IMR-90 (cell line): ENCODE measurements around the gene RPS27L. TPM values are rescaled to one million over a fixed set of nuclear protein-coding genes. Genes with fewer than 3 reads are reported as not detected.

ENCODE experiments used
- ATAC-seq: fragments of 200-7000 bp; cut with Tn5 transposase; 2 replicates; pipeline ENCODE4 v1.9.1; 2020; ENCODE audit warnings: low read depth, mild to moderate bottlenecking, moderate library complexity
- BruUV-seq: library from RNA; stranded (reverse); fragments of 400-500 nt; replicated peaks from 2 replicates; lab custom pipeline; 2021; lab: Mats Ljungman, UMichigan
- CTCF ChIA-PET: fragments of 300-600 bp; formaldehyde crosslinking; extraction: SDS; loops from one replicate; lab custom pipeline; 2021; ENCODE audit warnings: antibody characterized with exemption; lab: Yijun Ruan, JAX
- POLR2A ChIA-PET: fragments of 300-600 bp; sonication (Branson Sonifier 250); formaldehyde crosslinking; loops from one replicate; lab custom pipeline; 2022; ENCODE audit warnings: antibody characterized with exemption; ENCODE audit not compliant: unreplicated experiment; lab: Charles Lee
- DNase-seq: peaks from one replicate; pipeline ENCODE4 v3.0.0; 2013
- H2AFZ ChIP-seq: replicated peaks from 2 replicates; pipeline ENCODE3; 2013; ENCODE audit warnings: low read length, mild to moderate bottlenecking; ENCODE audit not compliant: poor library complexity
- H2AK5ac ChIP-seq: 2 replicates; pipeline ENCODE4 v1.6.1; 2013; ENCODE audit warnings: low read depth, low read length, inconsistent platforms
- H2AK9ac ChIP-seq: replicated peaks from 2 replicates; pipeline ENCODE3; 2013; ENCODE audit warnings: mild to moderate bottlenecking, low read depth, low read length, moderate library complexity; ENCODE audit not compliant: poor library complexity
- H2BK120ac ChIP-seq: 2 replicates; pipeline ENCODE4 v1.6.1; 2013; ENCODE audit warnings: low read depth, low read length, inconsistent platforms
- H2BK15ac ChIP-seq: 3 replicates; pipeline ENCODE4 v1.6.1; 2013; ENCODE audit warnings: low read depth, low read length, inconsistent platforms
- H2BK20ac ChIP-seq: 2 replicates; pipeline ENCODE4 v1.6.1; 2013; ENCODE audit warnings: low read depth, mild to moderate bottlenecking, inconsistent platforms, low read length, moderate library complexity
- H2BK5ac ChIP-seq: 2 replicates; pipeline ENCODE4 v1.6.1; 2013; ENCODE audit warnings: mild to moderate bottlenecking, low read depth, low read length, inconsistent platforms; ENCODE audit not compliant: poor library complexity, severe bottlenecking
- H3K14ac ChIP-seq: replicated peaks from 2 replicates; pipeline ENCODE4 v1.6.1; 2013; ENCODE audit warnings: low read depth, low read length, inconsistent platforms
- H3K18ac ChIP-seq: 2 replicates; pipeline ENCODE4 v1.6.1; 2013; ENCODE audit warnings: low read depth, low read length, control low read depth
- H3K23ac ChIP-seq: 2 replicates; pipeline ENCODE4 v1.6.1; 2013; ENCODE audit warnings: low read depth, low read length, inconsistent platforms
- H3K27ac ChIP-seq: 2 replicates; pipeline ENCODE4 v1.5.1; 2013; ENCODE audit warnings: mild to moderate bottlenecking, control low read depth, low read length; ENCODE audit not compliant: insufficient read depth
- H3K27me3 ChIP-seq: 2 replicates; pipeline ENCODE4 v1.6.1; 2013; ENCODE audit warnings: low read length; ENCODE audit not compliant: control insufficient read depth, insufficient read depth
- H3K36me3 ChIP-seq: 2 replicates; pipeline ENCODE4 v1.6.1; 2013; ENCODE audit warnings: low read length, mixed read lengths; ENCODE audit not compliant: control insufficient read depth, insufficient read depth
- H3K4ac ChIP-seq: 2 replicates; pipeline ENCODE4 v1.6.1; 2013; ENCODE audit warnings: low read depth, low read length, inconsistent platforms
- H3K4me1 ChIP-seq: 2 replicates; pipeline ENCODE4 v1.6.1; 2013; ENCODE audit warnings: low read length, mixed read lengths; ENCODE audit not compliant: control insufficient read depth, insufficient read depth
- H3K4me2 ChIP-seq: 2 replicates; pipeline ENCODE4 v1.6.1; 2013; ENCODE audit warnings: low read depth, mild to moderate bottlenecking, control low read depth, low read length, moderate library complexity
- H3K4me3 ChIP-seq: 2 replicates; pipeline ENCODE4 v1.5.1; 2013; ENCODE audit warnings: low read depth, mild to moderate bottlenecking, control low read depth, low read length, moderate library complexity; ENCODE audit not compliant: insufficient read depth
- H3K56ac ChIP-seq: 2 replicates; pipeline ENCODE4 v1.6.1; 2013; ENCODE audit warnings: low read length, inconsistent platforms; ENCODE audit not compliant: insufficient read depth; ENCODE audit errors: extremely low read depth
- H3K79me1 ChIP-seq, 2 experiments: 2 replicates each; pipeline ENCODE4 v1.6.1; 2013; ENCODE audit warnings: low read length in 2 of 2, inconsistent platforms in 1 of 2, low read depth in 1 of 2
- H3K9ac ChIP-seq: 2 replicates; pipeline ENCODE4 v1.6.1; 2013; ENCODE audit warnings: low read depth, low read length, control low read depth
- H3K9me1 ChIP-seq: 2 replicates; pipeline ENCODE4 v1.6.1; 2013; ENCODE audit warnings: low read length, inconsistent platforms; ENCODE audit not compliant: insufficient read depth
- H3K9me3 ChIP-seq: 2 replicates; pipeline ENCODE4 v1.6.1; 2013; ENCODE audit warnings: low read length; ENCODE audit not compliant: control insufficient read depth, insufficient read depth
- H4K20me1 ChIP-seq: 2 replicates; pipeline ENCODE4 v1.6.1; 2013; ENCODE audit warnings: low read length, inconsistent platforms; ENCODE audit not compliant: insufficient read depth
- H4K5ac ChIP-seq: 2 replicates; pipeline ENCODE4 v1.6.1; 2013; ENCODE audit warnings: mild to moderate bottlenecking, low read depth, low read length, control low read depth
- H4K8ac ChIP-seq, 2 experiments: 2 replicates each; pipeline ENCODE4 v1.6.1; 2013; ENCODE audit warnings: low read depth in 2 of 2, low read length in 2 of 2, control low read depth in 1 of 2, inconsistent platforms in 1 of 2
- H4K91ac ChIP-seq: 2 replicates; pipeline ENCODE4 v1.6.1; 2013; ENCODE audit warnings: low read depth, low read length, inconsistent platforms; ENCODE audit not compliant: insufficient read depth
- BHLHE40 ChIP-seq: fragments of 150-350 bp; IDR thresholded peaks from 2 replicates; pipeline ENCODE4 v1.6.1; 2016; ENCODE audit warnings: mild to moderate bottlenecking, low read depth, low read length
- FOS ChIP-seq: fragments of 150-350 bp; IDR thresholded peaks from 2 replicates; pipeline ENCODE4 v1.6.1; 2016; ENCODE audit warnings: low read depth, low read length
- MAFK ChIP-seq: IDR thresholded peaks from 2 replicates; pipeline ENCODE4 v1.6.1; 2012; ENCODE audit warnings: low read depth, low read length, improper control_type of control experiment
- MAZ ChIP-seq: IDR thresholded peaks from 2 replicates; pipeline ENCODE4 v1.6.1; 2012; ENCODE audit warnings: low read depth, mild to moderate bottlenecking, low read length, improper control_type of control experiment, moderate library complexity, borderline replicate concordance
- MXI1 ChIP-seq: IDR thresholded peaks from 2 replicates; pipeline ENCODE4 v1.6.1; 2012; ENCODE audit warnings: low read depth, mild to moderate bottlenecking, low read length, moderate library complexity, borderline replicate concordance
- RCOR1 ChIP-seq: IDR thresholded peaks from 2 replicates; pipeline ENCODE4 v1.6.1; 2012; ENCODE audit warnings: mild to moderate bottlenecking, low read length, improper control_type of control experiment; ENCODE audit not compliant: insufficient replicate concordance
- RFX5 ChIP-seq: IDR thresholded peaks from 2 replicates; pipeline ENCODE4 v1.8.0; 2012; ENCODE audit warnings: low read depth, mild to moderate bottlenecking, low read length, moderate library complexity
- SMC3 ChIP-seq: fragments of 150-350 bp; IDR thresholded peaks from 2 replicates; pipeline ENCODE4 v1.6.1; 2016; ENCODE audit warnings: low read depth, mild to moderate bottlenecking, antibody characterized with exemption, low read length, moderate library complexity
- USF2 ChIP-seq: fragments of 150-350 bp; IDR thresholded peaks from 2 replicates; pipeline ENCODE4 v1.6.1; 2017; ENCODE audit warnings: mild to moderate bottlenecking, antibody characterized with exemption, low read length, low read depth
- WGBS, 2 experiments: methylation state at CpG; one replicate each; pipeline versions ENCODE4 v1.1.5 to v1.1.7; 2013; ENCODE audit warnings: missing lambda C conversion rate in 2 of 2; ENCODE audit not compliant: insufficient read length in 1 of 2; ENCODE audit errors: extremely low coverage in 2 of 2; 5-methylcytosine and 5-hydroxymethylcytosine counted together
- dilution Hi-C: fragments of 300-500 bp; cut with HindIII; formaldehyde crosslinking; loops from one replicate; pipeline ENCODE4 v1.14.3; 2018; ENCODE audit warnings: low sequenced_read_pairs; ENCODE audit not compliant: unreplicated experiment
- in situ Hi-C: fragments of 300-500 bp; cut with MboI; formaldehyde crosslinking; loops from 3 replicates; pipeline ENCODE4 v1.14.3; 2019; ENCODE audit warnings: low sequenced_read_pairs, inconsistent platforms, mixed read lengths
- intact Hi-C: fragments of 100-400 bp; cut with micrococcal nuclease; formaldehyde crosslinking; loops from 2 replicates; pipeline ENCODE4 v1.10.0; 2022
- polyA plus RNA-seq, 3 experiments: library from polyadenylated mRNA; depleted of rRNA; stranded (reverse); fragments of >200 nt; gene quantifications; 2 replicates each; pipeline ENCODE4 v1.2.3, GENCODE V29; 2012; ENCODE audit warnings: low replicate concordance in 1 of 3
- total RNA-seq: library from RNA; depleted of rRNA; stranded (reverse); fragments of >200 nt; gene quantifications from 2 replicates; pipeline ENCODE4 v1.2.3, GENCODE V29; 2012
- TF ChIP-seq, protein P1 (sequence below): fragments of 150-350 bp; IDR thresholded peaks from 2 replicates; pipeline ENCODE4 v1.6.1; 2016; ENCODE audit warnings: low read depth, mild to moderate bottlenecking, low read length, moderate library complexity, borderline replicate concordance
- TF ChIP-seq, protein P2 (sequence below): conservative IDR thresholded peaks from 2 replicates; pipeline ENCODE4 v1.5.1; 2012; ENCODE audit warnings: mild to moderate bottlenecking, low read depth, low read length, improper control_type of control experiment

Gene RPS27L
- total and polyA plus RNA-seq, 2 of the 4 experiments (the other 2 are of a cell fraction): 53.1 to 302 TPM

DNA sequence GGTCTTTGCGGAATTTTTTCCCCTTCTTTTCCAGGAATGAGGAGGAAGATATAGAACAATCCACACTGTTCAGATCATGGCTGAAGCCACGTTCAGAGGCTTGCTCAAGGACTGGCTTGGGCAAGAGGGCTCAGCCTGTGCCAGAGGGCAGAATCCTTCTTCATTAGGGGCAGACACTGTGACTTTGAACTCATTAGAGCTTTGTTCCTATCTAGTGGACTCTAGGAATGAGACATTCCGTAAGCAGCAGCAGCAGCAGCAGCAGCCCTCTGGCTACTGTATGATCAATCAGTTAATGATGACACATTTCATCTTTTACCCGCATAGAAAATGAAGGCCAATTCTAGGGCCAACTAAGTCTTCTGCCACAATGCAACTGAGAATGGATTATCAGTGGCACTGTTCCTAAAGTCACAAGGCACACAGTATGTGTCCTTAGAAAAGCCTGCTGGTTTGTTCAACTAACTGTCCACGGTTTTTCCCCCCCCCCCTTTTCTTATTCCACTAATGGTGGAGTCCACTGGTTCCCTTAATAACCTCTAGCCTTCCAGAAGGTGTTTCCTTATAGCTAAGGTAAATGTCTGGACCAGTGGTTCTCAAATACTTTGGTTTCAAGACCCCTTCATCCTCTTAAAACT is 30.4 kb upstream of the RPS27L start:
- Histone ChIP-seq H2AFZ (peak overlapping the region; percentile 39), H3K4me1 (peaks cover 10% of the 10 kb centered on the region), H2BK15ac (peak overlapping the region; percentile 51; the same call in 1 of the 3 replicates), H2AK9ac (no peak overlapping the region), H4K8ac (no peak overlapping the region), H3K36me3 (no peaks in the 10 kb centered on the region), H2BK5ac (no peak overlapping the region), H3K18ac (no peak overlapping the region), H2BK20ac (no peak overlapping the region), H3K27me3 (no peaks in the 10 kb centered on the region), H4K20me1 (peaks cover 12% of the 10 kb centered on the region; the same call in 1 of the 2 replicates), H3K9me3 (no peaks in the 10 kb centered on the region), H3K23ac (no peak overlapping the region), H3K4me2 (no peak overlapping the region), H4K91ac (no peak overlapping the region), H3K79me1 (peaks cover 17 to 32% of the 10 kb centered on the region in 2 experiments), H2BK120ac (0 out of 2 replicates have a peak overlapping the region, but pooled peaks have one; percentile 25), H2AK5ac (no peak overlapping the region; the same call in 1 of the 2 replicates), H3K4me3 (no peak overlapping the region), H4K5ac (no peak overlapping the region), H3K4ac (peak overlapping the region; percentile 43; the same call in 1 of the 2 replicates), H3K56ac (no peak overlapping the region), H3K9me1 (peaks cover 15% of the 10 kb centered on the region), H3K9ac (no peak overlapping the region), H3K27ac (no peak overlapping the region), H3K14ac (no peak overlapping the region)
- BruUV-seq: no TSS peak
- TF ChIP-seq BHLHE40 (no peak), USF2 (no peak), MXI1 (no peak), RCOR1 (no peak), MAZ (no peak), RFX5 (no peak), FOS (no peak), SMC3 (no peak), MAFK (no peak)
- TF ChIP-seq, protein P1, sequence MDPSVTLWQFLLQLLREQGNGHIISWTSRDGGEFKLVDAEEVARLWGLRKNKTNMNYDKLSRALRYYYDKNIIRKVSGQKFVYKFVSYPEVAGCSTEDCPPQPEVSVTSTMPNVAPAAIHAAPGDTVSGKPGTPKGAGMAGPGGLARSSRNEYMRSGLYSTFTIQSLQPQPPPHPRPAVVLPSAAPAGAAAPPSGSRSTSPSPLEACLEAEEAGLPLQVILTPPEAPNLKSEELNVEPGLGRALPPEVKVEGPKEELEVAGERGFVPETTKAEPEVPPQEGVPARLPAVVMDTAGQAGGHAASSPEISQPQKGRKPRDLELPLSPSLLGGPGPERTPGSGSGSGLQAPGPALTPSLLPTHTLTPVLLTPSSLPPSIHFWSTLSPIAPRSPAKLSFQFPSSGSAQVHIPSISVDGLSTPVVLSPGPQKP: no peak
- TF ChIP-seq, protein P2, sequence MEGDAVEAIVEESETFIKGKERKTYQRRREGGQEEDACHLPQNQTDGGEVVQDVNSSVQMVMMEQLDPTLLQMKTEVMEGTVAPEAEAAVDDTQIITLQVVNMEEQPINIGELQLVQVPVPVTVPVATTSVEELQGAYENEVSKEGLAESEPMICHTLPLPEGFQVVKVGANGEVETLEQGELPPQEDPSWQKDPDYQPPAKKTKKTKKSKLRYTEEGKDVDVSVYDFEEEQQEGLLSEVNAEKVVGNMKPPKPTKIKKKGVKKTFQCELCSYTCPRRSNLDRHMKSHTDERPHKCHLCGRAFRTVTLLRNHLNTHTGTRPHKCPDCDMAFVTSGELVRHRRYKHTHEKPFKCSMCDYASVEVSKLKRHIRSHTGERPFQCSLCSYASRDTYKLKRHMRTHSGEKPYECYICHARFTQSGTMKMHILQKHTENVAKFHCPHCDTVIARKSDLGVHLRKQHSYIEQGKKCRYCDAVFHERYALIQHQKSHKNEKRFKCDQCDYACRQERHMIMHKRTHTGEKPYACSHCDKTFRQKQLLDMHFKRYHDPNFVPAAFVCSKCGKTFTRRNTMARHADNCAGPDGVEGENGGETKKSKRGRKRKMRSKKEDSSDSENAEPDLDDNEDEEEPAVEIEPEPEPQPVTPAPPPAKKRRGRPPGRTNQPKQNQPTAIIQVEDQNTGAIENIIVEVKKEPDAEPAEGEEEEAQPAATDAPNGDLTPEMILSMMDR: no peak
- CTCF ChIA-PET: no interaction called here
- 56% methylated on average over 1 of the region's 5 CpGs; no CpG with 5 or more reads in 1 of the 2 experiments for WGBS, 2 experiments
- POLR2A ChIA-PET: no interaction called here
- in situ Hi-C loops: no loop called here
- dilution Hi-C loops: no loop called here
- intact Hi-C loops: loop anchor here (2.0 kb wide), 1 partner anchor 89 kb away; the partner anchor contains the start of gene APH1B
- DNase-seq: no peak
- no peak for ATAC-seq
